Measurements from ENCODE around the gene MICAL2. TPM values are rescaled to one million over a fixed set of nuclear protein-coding genes. Genes with fewer than 3 reads are reported as not detected.

The MICAL2 gene
- total RNA-seq, 2 experiments from 2014 or later = not detected

DNA sequence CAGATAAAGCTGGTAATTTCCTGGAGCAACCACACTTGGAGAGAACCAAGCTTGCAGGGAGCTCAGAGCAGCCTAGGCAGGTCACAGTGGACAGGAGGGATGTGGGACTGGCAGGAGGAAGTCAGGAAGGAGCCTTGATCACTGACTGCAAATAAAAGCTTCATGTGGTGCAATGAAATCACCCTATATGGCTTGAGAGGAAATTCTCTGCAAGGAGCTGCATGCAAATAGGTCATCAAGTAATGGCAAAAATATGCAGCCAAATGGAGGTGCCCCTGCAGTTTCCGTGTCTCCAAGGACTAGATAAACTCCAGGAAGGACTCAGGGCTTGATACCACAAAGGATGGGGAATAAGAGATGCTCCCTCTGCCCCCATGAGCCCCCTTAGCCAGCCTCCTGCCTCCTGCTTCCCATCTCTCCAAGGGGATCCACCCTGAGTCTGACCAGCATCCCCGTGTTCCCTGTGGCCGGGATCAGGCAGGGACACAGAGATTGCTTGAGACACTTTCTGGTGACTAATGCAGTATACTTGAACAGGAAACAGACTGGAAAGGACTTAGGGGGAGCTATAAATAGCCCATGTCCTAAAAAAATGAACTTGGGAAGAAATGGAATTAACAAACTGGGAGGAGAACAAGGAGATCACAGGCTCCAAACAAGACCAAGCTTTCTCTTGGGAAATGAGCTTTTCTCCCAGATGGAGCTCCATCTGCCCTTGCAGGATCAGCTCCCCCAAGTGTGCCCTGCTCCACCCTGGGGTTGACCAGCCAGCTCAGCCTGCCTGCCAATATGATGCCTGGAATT, 23.9 kb upstream of the MICAL2 start:
- no peaks in the 10 kb centered on the region for H3K9me3 ChIP-seq (ENCODE audit: low read length)
- BruUV-seq (replicated peaks) = no TSS peak
- no peak overlapping the region for H2AFZ ChIP-seq (ENCODE audit: low read length)
- DNase-seq (ENCODE audit: low spot score) = no peak
- TF ChIP-seq, protein P1, sequence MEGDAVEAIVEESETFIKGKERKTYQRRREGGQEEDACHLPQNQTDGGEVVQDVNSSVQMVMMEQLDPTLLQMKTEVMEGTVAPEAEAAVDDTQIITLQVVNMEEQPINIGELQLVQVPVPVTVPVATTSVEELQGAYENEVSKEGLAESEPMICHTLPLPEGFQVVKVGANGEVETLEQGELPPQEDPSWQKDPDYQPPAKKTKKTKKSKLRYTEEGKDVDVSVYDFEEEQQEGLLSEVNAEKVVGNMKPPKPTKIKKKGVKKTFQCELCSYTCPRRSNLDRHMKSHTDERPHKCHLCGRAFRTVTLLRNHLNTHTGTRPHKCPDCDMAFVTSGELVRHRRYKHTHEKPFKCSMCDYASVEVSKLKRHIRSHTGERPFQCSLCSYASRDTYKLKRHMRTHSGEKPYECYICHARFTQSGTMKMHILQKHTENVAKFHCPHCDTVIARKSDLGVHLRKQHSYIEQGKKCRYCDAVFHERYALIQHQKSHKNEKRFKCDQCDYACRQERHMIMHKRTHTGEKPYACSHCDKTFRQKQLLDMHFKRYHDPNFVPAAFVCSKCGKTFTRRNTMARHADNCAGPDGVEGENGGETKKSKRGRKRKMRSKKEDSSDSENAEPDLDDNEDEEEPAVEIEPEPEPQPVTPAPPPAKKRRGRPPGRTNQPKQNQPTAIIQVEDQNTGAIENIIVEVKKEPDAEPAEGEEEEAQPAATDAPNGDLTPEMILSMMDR (conservative IDR thresholded peaks at IDR 0.05; ENCODE audit: low read length) = no peak
- TF ChIP-seq EZH2phosphoT487 (IDR thresholded peaks at IDR 0.05; ENCODE audit: borderline replicate concordance, low read depth, low read length) = no peak
- no peak overlapping the region for H3K4me2 ChIP-seq (ENCODE audit: low read length)
- H4K20me1 ChIP-seq (ENCODE audit: insufficient read depth, low read length) = no peaks in the 10 kb centered on the region
- H3K4me1 ChIP-seq (ENCODE audit: insufficient read depth, low read length, poor library complexity, severe bottlenecking) = peaks cover 11% of the 10 kb centered on the region
- no peaks in the 10 kb centered on the region for H3K36me3 ChIP-seq (ENCODE audit: insufficient read depth, low read length)
- no peak overlapping the region for H3K27ac ChIP-seq (ENCODE audit: low read depth, low read length, poor library complexity, severe bottlenecking)
- ChIA-PET POLR2A (no interaction called here), CTCF (ENCODE audit: unreplicated experiment) (no interaction called here)
- no peaks in the 10 kb centered on the region for H3K79me2 ChIP-seq (ENCODE audit: insufficient read depth, low read depth, low read length)
- intact Hi-C loops (cut with micrococcal nuclease; ENCODE audit: unreplicated experiment) = no loop called here
- H3K4me3 ChIP-seq (ENCODE audit: low read depth, low read length, poor library complexity, severe bottlenecking) = no peak overlapping the region
- no peaks in the 10 kb centered on the region for H3K9me2 ChIP-seq (ENCODE audit: insufficient read depth, low read length)

DNA sequence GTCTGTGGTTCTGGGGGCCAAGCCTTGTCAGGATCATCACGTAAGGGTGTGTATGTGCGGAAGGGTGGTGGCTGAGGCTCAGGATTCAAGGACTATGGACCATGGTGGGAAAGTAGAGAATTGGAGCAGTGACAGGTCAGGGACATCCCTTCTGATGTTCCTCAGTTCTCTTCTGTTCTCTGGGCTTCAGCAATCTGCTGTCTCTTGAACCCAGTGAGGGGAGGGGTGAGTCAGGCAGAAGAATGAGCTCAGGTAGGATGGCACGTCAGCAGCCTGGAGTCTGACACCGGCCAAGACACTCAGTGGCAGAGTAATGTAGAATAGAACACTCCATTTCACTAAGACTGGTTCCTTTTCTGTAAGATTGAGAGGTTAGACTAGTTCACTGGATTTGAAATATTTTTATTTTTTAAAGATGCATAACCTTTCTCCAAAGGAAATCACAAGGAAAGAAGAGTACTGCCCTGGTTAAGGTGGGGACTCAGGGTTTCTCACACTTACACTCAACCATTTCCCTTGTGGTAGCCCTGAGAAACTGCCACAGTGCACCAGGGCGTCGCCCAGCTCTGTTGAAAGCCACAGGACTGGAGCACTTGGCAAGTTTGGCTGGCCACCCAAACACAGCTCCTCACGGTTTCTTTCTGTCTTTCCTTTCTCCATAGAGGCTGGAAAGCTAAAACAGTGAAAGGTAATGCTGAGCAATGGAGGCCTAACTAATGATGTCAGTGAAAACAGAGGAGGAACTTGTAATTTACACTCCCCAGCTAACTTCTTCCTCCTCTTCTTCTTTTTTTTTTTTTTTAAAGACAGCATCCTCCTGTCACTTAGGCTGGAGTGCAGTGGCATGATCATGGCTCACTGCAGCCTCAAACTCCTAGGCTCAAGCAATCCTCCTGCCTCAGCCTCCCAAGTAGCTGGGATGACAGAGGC, 23.1 kb upstream of the MICAL2 start:
- H3K9me2 ChIP-seq (ENCODE audit: insufficient read depth, low read length) = no peaks in the 10 kb centered on the region
- no peak overlapping the region for H3K4me2 ChIP-seq (ENCODE audit: low read length)
- H3K27ac ChIP-seq (ENCODE audit: low read depth, low read length, poor library complexity, severe bottlenecking) = no peak overlapping the region
- TF ChIP-seq, protein P1 (conservative IDR thresholded peaks at IDR 0.05; ENCODE audit: low read length) = no peak
- TF ChIP-seq EZH2phosphoT487 (IDR thresholded peaks at IDR 0.05; ENCODE audit: borderline replicate concordance, low read depth, low read length) = no peak
- no peak overlapping the region for H3K4me3 ChIP-seq (ENCODE audit: low read depth, low read length, poor library complexity, severe bottlenecking)
- POLR2A ChIA-PET = no interaction called here
- BruUV-seq (replicated peaks) = no TSS peak
- intact Hi-C loops (cut with micrococcal nuclease; ENCODE audit: unreplicated experiment) = no loop called here
- H3K4me1 ChIP-seq (ENCODE audit: insufficient read depth, low read length, poor library complexity, severe bottlenecking) = peaks cover 11% of the 10 kb centered on the region
- no peak overlapping the region for H2AFZ ChIP-seq (ENCODE audit: low read length)
- H3K9me3 ChIP-seq (ENCODE audit: low read length) = no peaks in the 10 kb centered on the region
- no peak for DNase-seq (ENCODE audit: low spot score)
- no peaks in the 10 kb centered on the region for H4K20me1 ChIP-seq (ENCODE audit: insufficient read depth, low read length)
- CTCF ChIA-PET (ENCODE audit: unreplicated experiment) = interaction anchor here (0.6 kb wide), 1 partner anchor 617 kb away, joined by 4 read pairs; no protein-coding TSS in a partner anchor
- H3K79me2 ChIP-seq (ENCODE audit: insufficient read depth, low read depth, low read length) = no peaks in the 10 kb centered on the region
- no peaks in the 10 kb centered on the region for H3K36me3 ChIP-seq (ENCODE audit: insufficient read depth, low read length)

Data from OCI-LY7 (cell line).